HEK293 (cell line): ENCODE results near the gene BBOX1.

Experiments used
- ZNF341 ChIP-seq: fragments of 450-650 bp; formaldehyde crosslinking; IDR thresholded peaks from 2 replicates; pipeline ENCODE4; 2016; ENCODE audit warnings: low read depth, missing biosample characterization, missing genetic modification characterization
- TF ChIP-seq, protein P1 (sequence below): fragments of 450-650 bp; formaldehyde crosslinking; IDR thresholded peaks from 2 replicates; pipeline ENCODE4 v1.5.1; 2016; ENCODE audit warnings: missing biosample characterization, missing genetic modification characterization
- TF ChIP-seq, protein P2 (sequence below): fragments of 450-650 bp; formaldehyde crosslinking; IDR thresholded peaks from 2 replicates; pipeline ENCODE4 v1.5.1; 2017; ENCODE audit warnings: missing biosample characterization, missing genetic modification characterization

DNA sequence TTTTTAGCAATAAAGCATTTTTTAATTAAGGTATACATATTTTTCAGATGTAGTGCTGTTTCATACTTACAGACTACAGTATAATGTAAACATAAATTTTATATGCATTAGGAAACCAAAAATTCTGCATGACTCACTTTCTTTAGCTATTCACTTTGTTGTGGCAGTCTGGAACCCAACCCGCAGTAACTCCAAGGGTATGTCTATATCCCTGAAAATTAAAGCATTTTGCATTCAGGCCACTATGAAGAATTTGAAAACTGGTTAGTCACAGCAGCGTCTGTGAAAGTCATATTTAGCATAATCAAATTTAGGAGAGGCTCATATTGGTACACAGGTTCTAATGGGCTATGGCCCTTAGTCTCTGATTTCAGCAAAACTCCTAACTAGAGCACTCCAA, 46.8 kb downstream of the BBOX1 start:
- TF ChIP-seq, protein P1, sequence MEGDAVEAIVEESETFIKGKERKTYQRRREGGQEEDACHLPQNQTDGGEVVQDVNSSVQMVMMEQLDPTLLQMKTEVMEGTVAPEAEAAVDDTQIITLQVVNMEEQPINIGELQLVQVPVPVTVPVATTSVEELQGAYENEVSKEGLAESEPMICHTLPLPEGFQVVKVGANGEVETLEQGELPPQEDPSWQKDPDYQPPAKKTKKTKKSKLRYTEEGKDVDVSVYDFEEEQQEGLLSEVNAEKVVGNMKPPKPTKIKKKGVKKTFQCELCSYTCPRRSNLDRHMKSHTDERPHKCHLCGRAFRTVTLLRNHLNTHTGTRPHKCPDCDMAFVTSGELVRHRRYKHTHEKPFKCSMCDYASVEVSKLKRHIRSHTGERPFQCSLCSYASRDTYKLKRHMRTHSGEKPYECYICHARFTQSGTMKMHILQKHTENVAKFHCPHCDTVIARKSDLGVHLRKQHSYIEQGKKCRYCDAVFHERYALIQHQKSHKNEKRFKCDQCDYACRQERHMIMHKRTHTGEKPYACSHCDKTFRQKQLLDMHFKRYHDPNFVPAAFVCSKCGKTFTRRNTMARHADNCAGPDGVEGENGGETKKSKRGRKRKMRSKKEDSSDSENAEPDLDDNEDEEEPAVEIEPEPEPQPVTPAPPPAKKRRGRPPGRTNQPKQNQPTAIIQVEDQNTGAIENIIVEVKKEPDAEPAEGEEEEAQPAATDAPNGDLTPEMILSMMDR (tag by site-specific recombination): no peak
- TF ChIP-seq ZNF341 (tag by site-specific recombination): no peak
- TF ChIP-seq, protein P2, sequence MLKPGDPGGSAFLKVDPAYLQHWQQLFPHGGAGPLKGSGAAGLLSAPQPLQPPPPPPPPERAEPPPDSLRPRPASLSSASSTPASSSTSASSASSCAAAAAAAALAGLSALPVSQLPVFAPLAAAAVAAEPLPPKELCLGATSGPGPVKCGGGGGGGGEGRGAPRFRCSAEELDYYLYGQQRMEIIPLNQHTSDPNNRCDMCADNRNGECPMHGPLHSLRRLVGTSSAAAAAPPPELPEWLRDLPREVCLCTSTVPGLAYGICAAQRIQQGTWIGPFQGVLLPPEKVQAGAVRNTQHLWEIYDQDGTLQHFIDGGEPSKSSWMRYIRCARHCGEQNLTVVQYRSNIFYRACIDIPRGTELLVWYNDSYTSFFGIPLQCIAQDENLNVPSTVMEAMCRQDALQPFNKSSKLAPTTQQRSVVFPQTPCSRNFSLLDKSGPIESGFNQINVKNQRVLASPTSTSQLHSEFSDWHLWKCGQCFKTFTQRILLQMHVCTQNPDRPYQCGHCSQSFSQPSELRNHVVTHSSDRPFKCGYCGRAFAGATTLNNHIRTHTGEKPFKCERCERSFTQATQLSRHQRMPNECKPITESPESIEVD (tag by site-specific recombination): no peak
